HepG2 (cell line): ENCODE results near the gene HPS1. TPM values are rescaled to one million over a fixed set of nuclear protein-coding genes. Genes with fewer than 3 reads are reported as not detected.

Experiments used
- BRD4 ChIP-seq: sonication (generic); formaldehyde crosslinking; IDR thresholded peaks from 2 replicates; pipeline ENCODE4 v1.4.0; 2020; ENCODE audit warnings: missing genetic modification reagents
- CREBL2 ChIP-seq: sonication (generic); formaldehyde crosslinking; IDR thresholded peaks from 2 replicates; pipeline ENCODE4 v1.8.1; 2023; ENCODE audit warnings: missing genetic modification reagents, mild to moderate bottlenecking, borderline replicate concordance
- DZIP1 ChIP-seq: sonication (generic); formaldehyde crosslinking; IDR thresholded peaks from 2 replicates; pipeline ENCODE4 v1.5.0; 2020; ENCODE audit warnings: mild to moderate bottlenecking, missing genetic modification reagents
- FOXK2 ChIP-seq: fragments of 450-650 bp; IDR thresholded peaks from 2 replicates; pipeline ENCODE4 v1.6.1; 2016
- HNF1A ChIP-seq, 2 experiments: sonication (generic) in 1 of 2; formaldehyde crosslinking in 1 of 2; IDR thresholded peaks; 2 replicates each; pipeline versions ENCODE4 v1.4.0 to v1.6.1; 2016 to 2020; ENCODE audit warnings: borderline replicate concordance in 1 of 2, low read depth in 1 of 2, mild to moderate bottlenecking in 1 of 2, missing genetic modification reagents in 1 of 2
- HNRNPH1 ChIP-seq: fragments of 200-400 bp; formaldehyde crosslinking; optimal IDR thresholded peaks from 2 replicates; pipeline ENCODE3; 2017; ENCODE audit warnings: mild to moderate bottlenecking, low read depth, low read length
- IRF1 ChIP-seq: sonication (generic); formaldehyde crosslinking; IDR thresholded peaks from 2 replicates; pipeline ENCODE4 v1.4.0; 2020; ENCODE audit warnings: low read depth, mild to moderate bottlenecking, missing genetic modification reagents
- NFE2 ChIP-seq: sonication (generic); formaldehyde crosslinking; IDR thresholded peaks from 2 replicates; pipeline ENCODE4 v1.4.0; 2020; ENCODE audit warnings: missing genetic modification reagents
- PPARG ChIP-seq: conservative IDR thresholded peaks from 2 replicates; pipeline ENCODE4 v1.6.1; 2016; ENCODE audit warnings: missing biosample characterization, missing genetic modification reagents
- SATB2 ChIP-seq: sonication (generic); formaldehyde crosslinking; IDR thresholded peaks from 2 replicates; pipeline ENCODE4 v1.5.0; 2020; ENCODE audit warnings: missing genetic modification reagents
- SOX13 ChIP-seq, 3 experiments: fragments of 450-650 bp in 1 of 3; sonication (generic) in 1 of 3; formaldehyde crosslinking in 1 of 3; IDR thresholded peaks in 2 of 3; conservative IDR thresholded peaks in 1 of 3; 2 replicates each; pipeline versions ENCODE4 v1.5.0 to v1.6.1; 2016 to 2020; ENCODE audit warnings: antibody characterized with exemption in 1 of 3, mild to moderate bottlenecking in 1 of 3, missing compliant biosample characterization in 1 of 3, missing genetic modification reagents in 1 of 3, moderate library complexity in 1 of 3
- SP140L ChIP-seq: sonication (generic); formaldehyde crosslinking; IDR thresholded peaks from 2 replicates; pipeline ENCODE4 v1.4.0; 2020; ENCODE audit warnings: missing genetic modification reagents, borderline replicate concordance
- YEATS4 ChIP-seq: sonication (generic); formaldehyde crosslinking; IDR thresholded peaks from 2 replicates; pipeline ENCODE4 v1.4.0; 2020; ENCODE audit warnings: missing genetic modification reagents, borderline replicate concordance
- ZNF335 ChIP-seq: sonication (generic); formaldehyde crosslinking; IDR thresholded peaks from 2 replicates; pipeline ENCODE4 v1.4.0; 2020; ENCODE audit warnings: missing genetic modification reagents
- ZNF362 ChIP-seq: sonication (generic); formaldehyde crosslinking; IDR thresholded peaks from 2 replicates; pipeline ENCODE4 v1.4.0; 2020; ENCODE audit warnings: missing genetic modification reagents, mild to moderate bottlenecking, borderline replicate concordance
- ZNF781 ChIP-seq: sonication (generic); formaldehyde crosslinking; IDR thresholded peaks from 2 replicates; pipeline ENCODE4 v1.5.1; 2020; ENCODE audit warnings: borderline replicate concordance, mild to moderate bottlenecking, missing genetic modification reagents; ENCODE audit errors: not compliant biosample characterization
- ZNF788 ChIP-seq: sonication (generic); formaldehyde crosslinking; IDR thresholded peaks from 2 replicates; pipeline ENCODE4 v1.5.0; 2020; ENCODE audit warnings: mild to moderate bottlenecking, missing genetic modification reagents, borderline replicate concordance
- polyA plus RNA-seq, 8 experiments: library from polyadenylated mRNA; depleted of rRNA in 3 of 8; stranded (reverse) in 7 of 8; unstranded in 1 of 8; fragments of >200 nt; fragmentation: Illumina TruSeq in 4 of 8; extraction: Trizol in 4 of 8; gene quantifications; 2 replicates each; pipeline versions ENCODE4 v1.2.1 to v1.2.3, GENCODE V29; 2011 to 2016; ENCODE audit warnings: low read depth in 4 of 8, missing spikeins in 1 of 8, mixed read lengths in 1 of 8; ENCODE audit not compliant: insufficient read depth in 1 of 8
- total RNA-seq, 5 experiments: library from RNA; depleted of rRNA; stranded (reverse); fragments of >200 nt; fragmentation: Illumina TruSeq; extraction: Trizol; gene quantifications; 2 replicates each; pipeline ENCODE4 v1.2.3, GENCODE V29; 2016; ENCODE audit warnings: low read depth in 1 of 5

HPS1 gene
- total and polyA plus RNA-seq, 2 of the 13 experiments (the other 11 are each of a cell fraction or from before 2014, with no cell fraction given), result 24.6 to 25.8 TPM

- no peak for TF ChIP-seq FOXK2
- TF ChIP-seq HNF1A (IDR thresholded peaks at IDR 0.05; ENCODE audit: low read depth), result no peak
- no peak for TF ChIP-seq HNF1A (CRISPR knock-in tag; IDR thresholded peaks at IDR 0.05; ENCODE audit: borderline replicate concordance)
- no peak for TF ChIP-seq ZNF362 (CRISPR knock-in tag)
- 0 out of 2 replicates have a peak, but pooled peaks have one; percentile 53 for TF ChIP-seq CREBL2 (CRISPR knock-in tag)
- TF ChIP-seq ZNF788 (CRISPR knock-in tag), result no peak; the same call in 1 of the 2 replicates
- no peak for TF ChIP-seq SATB2 (CRISPR knock-in tag)
- TF ChIP-seq YEATS4 (CRISPR knock-in tag), result peak; percentile 82
- TF ChIP-seq ZNF781 (CRISPR knock-in tag), result no peak
- no peak for TF ChIP-seq HNRNPH1
- TF ChIP-seq ZNF335 (CRISPR knock-in tag), result no peak
- no peak for TF ChIP-seq NFE2 (CRISPR knock-in tag)
- no peak for TF ChIP-seq PPARG (CRISPR knock-in tag)
- TF ChIP-seq IRF1, result no peak
- no peak for TF ChIP-seq SOX13 (IDR thresholded peaks at IDR 0.05)
- peak in 1 of 2 experiments; percentile 20; a peak in 1 of 4 replicates for TF ChIP-seq SOX13 (CRISPR knock-in tag; conservative IDR thresholded peaks at IDR 0.05 in 1 of 2, IDR thresholded peaks at IDR 0.05 in 1 of 2)
- no peak for TF ChIP-seq DZIP1 (CRISPR knock-in tag)
- TF ChIP-seq SP140L (CRISPR knock-in tag), result no peak
- TF ChIP-seq BRD4, result peak; percentile 43; the same call in 1 of the 2 replicates
Measured at GRCh38 chr10:98446661-98447221, at the start of gene HPS1 (continued).
